GM12878 (cell line): Measurements from ENCODE around the gene LRRC39. TPM values are rescaled to one million over a fixed set of nuclear protein-coding genes. Genes with fewer than 3 reads are reported as not detected.

Source experiments
- ATAC-seq: fragments of 200-7000 bp; cut with Tn5 transposase; 3 replicates; pipeline ENCODE4 v1.9.1; 2020; ENCODE audit warnings: mild to moderate bottlenecking, moderate library complexity
- BruUV-seq: library from RNA; stranded (reverse); fragments of 400-500 nt; replicated peaks from 2 replicates; lab custom pipeline; 2021; lab: Mats Ljungman, UMichigan
- CTCF ChIA-PET: fragments of 300-600 bp; sonication (Branson Sonifier 250); formaldehyde crosslinking; extraction: SDS; loops from one replicate; lab custom pipeline; 2021; ENCODE audit warnings: inconsistent platforms; lab: Yijun Ruan, JAX
- POLR2A ChIA-PET: fragments of 350-600 bp; formaldehyde crosslinking; extraction: SDS; loops from one replicate; lab custom pipeline; 2021; ENCODE audit warnings: inconsistent platforms; lab: Charles Lee
- RAD21 ChIA-PET: fragments of 300-600 bp; sonication (Branson Sonifier 250); formaldehyde crosslinking; loops from one replicate; lab custom pipeline; 2023; ENCODE audit warnings: antibody characterized with exemption; ENCODE audit not compliant: unreplicated experiment; lab: Charles Lee
- SMC1A ChIA-PET: fragments of 300-600 bp; sonication (Branson Sonifier 250); formaldehyde crosslinking; loops from one replicate; lab custom pipeline; 2023; ENCODE audit not compliant: unreplicated experiment, uncharacterized antibody; lab: Charles Lee
- DNase-seq: peaks from one replicate; pipeline ENCODE4 v3.0.0-alpha.2; 2011; ENCODE audit warnings: low read depth, low spot score
- FAIRE-seq: peaks from 3 replicates; lab custom pipeline; 2011; peaks lifted over from hg19 to GRCh38; lab: Jason Lieb, UNC
- H2AFZ ChIP-seq: 2 replicates; pipeline ENCODE4 v1.6.0; 2011; ENCODE audit warnings: low read depth, low read length, control low read depth; ENCODE audit not compliant: control insufficient read depth
- H3K27ac ChIP-seq: 2 replicates; pipeline ENCODE4 v1.5.1; 2011; ENCODE audit warnings: control low read depth; ENCODE audit not compliant: control insufficient read depth, insufficient read depth
- H3K27me3 ChIP-seq, 2 experiments: replicated peaks in 1 of 2; 2 replicates each; pipeline versions ENCODE4 v1.6.0 to v1.6.1; 2011; ENCODE audit warnings: low read length in 1 of 2; ENCODE audit not compliant: control insufficient read depth in 2 of 2, insufficient read depth in 2 of 2
- H3K36me3 ChIP-seq, 2 experiments: 2 replicates each; pipeline ENCODE4 v1.5.1; 2011; ENCODE audit warnings: low read length in 1 of 2; ENCODE audit not compliant: control insufficient read depth in 2 of 2, insufficient read depth in 2 of 2
- H3K4me1 ChIP-seq: 2 replicates; pipeline ENCODE4 v1.6.1; 2011; ENCODE audit warnings: mild to moderate bottlenecking, low read length, moderate library complexity, mixed read lengths; ENCODE audit not compliant: control insufficient read depth, insufficient read depth
- H3K4me2 ChIP-seq: 2 replicates; pipeline ENCODE4 v1.6.0; 2011; ENCODE audit warnings: control low read depth; ENCODE audit not compliant: control insufficient read depth, insufficient read depth
- H3K4me3 ChIP-seq: fragments of 200-600 bp; sonication (generic); 2 replicates; pipeline ENCODE4 v1.5.1; 2016
- H3K79me2 ChIP-seq: 2 replicates; pipeline ENCODE4 v1.6.0; 2011; ENCODE audit warnings: low read length; ENCODE audit not compliant: control insufficient read depth, insufficient read depth
- H3K9ac ChIP-seq: 2 replicates; pipeline ENCODE4 v1.8.0; 2011; ENCODE audit warnings: low read length, control low read depth, mixed read lengths; ENCODE audit not compliant: control insufficient read depth, insufficient read depth
- H3K9me3 ChIP-seq: replicated peaks from 3 replicates; pipeline ENCODE4 v1.5.1; 2011; ENCODE audit warnings: mild to moderate bottlenecking, low read length; ENCODE audit not compliant: control insufficient read depth, insufficient read depth
- H4K20me1 ChIP-seq: 2 replicates; pipeline ENCODE4 v1.6.0; 2011; ENCODE audit not compliant: control insufficient read depth, insufficient read depth
- ETV6 ChIP-seq, 2 experiments: fragments of 450-650 bp in 1 of 2; IDR thresholded peaks in 1 of 2; conservative IDR thresholded peaks in 1 of 2; 2 replicates each; pipeline ENCODE4 v1.6.1; 2014; ENCODE audit warnings: antibody characterized with exemption in 1 of 2, borderline replicate concordance in 1 of 2, low read depth in 1 of 2, mild to moderate bottlenecking in 1 of 2, moderate library complexity in 1 of 2
- GATAD2B ChIP-seq: fragments of 450-650 bp; conservative IDR thresholded peaks from 2 replicates; pipeline ENCODE4 v1.6.1; 2017; ENCODE audit warnings: low read depth, mild to moderate bottlenecking, moderate library complexity
- HSF1 ChIP-seq: fragments of 150-350 bp; IDR thresholded peaks from 2 replicates; pipeline ENCODE4 v1.6.1; 2014; ENCODE audit warnings: mild to moderate bottlenecking, low read depth, low read length
- TCF12 ChIP-seq: IDR thresholded peaks from 2 replicates; pipeline ENCODE4 v1.6.1; 2011; ENCODE audit warnings: low read depth, mild to moderate bottlenecking, low read length
- ZNF687 ChIP-seq: fragments of 450-650 bp; IDR thresholded peaks from 2 replicates; pipeline ENCODE4 v1.6.1; 2017; ENCODE audit warnings: mild to moderate bottlenecking, moderate library complexity
- WGBS: methylation state at CpG from one replicate; pipeline ENCODE4 v1.1.6; 2016; ENCODE audit warnings: low lambda C conversion rate; ENCODE audit not compliant: insufficient replicate concordance, insufficient coverage; ENCODE audit errors: missing lambda C conversion rate; 5-methylcytosine and 5-hydroxymethylcytosine counted together
- in situ Hi-C: fragments of 300-500 bp; cut with MboI; formaldehyde crosslinking; loops from 9 replicates; pipeline ENCODE4 v1.14.3; 2018; ENCODE audit warnings: mixed read lengths
- intact Hi-C: fragments of 100-400 bp; cut with micrococcal nuclease; formaldehyde crosslinking; loops from one replicate; pipeline ENCODE4 v1.14.2; 2022; ENCODE audit not compliant: unreplicated experiment
- polyA plus RNA-seq, 11 experiments: library from polyadenylated mRNA; depleted of rRNA in 4 of 11; unstranded in 6 of 11; stranded (reverse) in 5 of 11; fragments of >200 nt; fragmentation: Nextera tagmentation in 4 of 11; fragmentation: Illumina TruSeq in 1 of 11; extraction: Ambion mirVana in 4 of 11; extraction: Trizol in 1 of 11; gene quantifications; 1 replicate in 1 of 11; 2 replicates in 10 of 11; pipeline versions ENCODE4 v1.2.1 to v1.2.3, GENCODE V29; 2011 to 2016; ENCODE audit warnings: inconsistent platforms in 2 of 11, missing spikeins in 2 of 11, low read depth in 1 of 11
- total RNA-seq, 4 experiments: library from RNA; depleted of rRNA in 3 of 4; stranded (reverse); fragments of >200 nt in 3 of 4; fragmentation: Illumina TruSeq in 1 of 4; extraction: Trizol in 1 of 4; gene quantifications; 2 replicates each; pipeline versions ENCODE4 v1.2.1 to v1.2.3, GENCODE V29; 2013 to 2021

LRRC39 gene
- total and polyA plus RNA-seq, 10 of the 15 experiments (the other 5 are each of a cell fraction or from before 2014, with no cell fraction given) = 0.23 to 1.1 (median 0.56) TPM

- SMC1A ChIA-PET = interaction anchor here (1.1 to 1.5 kb wide), 2 partner anchors 14 to 18 kb away, joined by 4 read pairs; no protein-coding TSS in a partner anchor
- Histone ChIP-seq H3K9ac (no peak overlapping the region), H3K4me2 (no peak overlapping the region), H2AFZ (no peak overlapping the region), H3K4me3 (no peak overlapping the region), H3K79me2 (no peaks in the 10 kb centered on the region), H4K20me1 (no peaks in the 10 kb centered on the region)
- ATAC-seq = no peak
- TF ChIP-seq ZNF687 = no peak
- TF ChIP-seq, all 136 proteins: peak for 0
- peaks cover 2 to 17% of the 10 kb centered on the region in 2 experiments; a peak in 3 of 4 replicates for H3K36me3 ChIP-seq
- RAD21 ChIA-PET = no interaction called here
- FAIRE-seq (no peak), DNase-seq (no peak)
- no peaks in the 10 kb centered on the region for H3K27me3 ChIP-seq
- CTCF ChIA-PET = no interaction called here
- no peaks in the 10 kb centered on the region for H3K4me1 ChIP-seq
- intact Hi-C loops (no loop called here), in situ Hi-C loops (no loop called here)
- POLR2A ChIA-PET = no interaction called here
- no TSS peak for BruUV-seq
- H3K9me3 ChIP-seq = no peaks in the 10 kb centered on the region
- H3K27ac ChIP-seq = no peak overlapping the region
These were observed 68.4 kb downstream of the LRRC39 start for GRCh38 chr1:100109554-100110066.

GRCh38 chr1:100107696-100108095 is 70.4 kb downstream of the LRRC39 start:
- no peaks in the 10 kb centered on the region for H3K27me3 ChIP-seq
- 100% methylated on average over 4 of the region's 4 CpGs for WGBS
- H3K4me1 ChIP-seq = no peaks in the 10 kb centered on the region
- no peak for TF ChIP-seq ETV6 (conservative IDR thresholded peaks at IDR 0.05 in 1 of 2, IDR thresholded peaks at IDR 0.05 in 1 of 2; ENCODE audit: borderline replicate concordance in 1 of 2, low read depth in 1 of 2)
- no peak for TF ChIP-seq GATAD2B
- TF ChIP-seq HSF1 = no peak
- TF ChIP-seq TCF12 = no peak
- TF ChIP-seq, all 136 proteins: peak for 0
- in situ Hi-C loops = no loop called here
- RAD21 ChIA-PET = no interaction called here
- no peak for ATAC-seq
- no peak for DNase-seq
- Histone ChIP-seq H3K4me3 (no peak overlapping the region), H3K27ac (no peak overlapping the region), H3K79me2 (no peaks in the 10 kb centered on the region), H3K9me3 (no peaks in the 10 kb centered on the region), H2AFZ (no peak overlapping the region), H3K36me3 (peaks cover 6 to 27% of the 10 kb centered on the region in 2 experiments), H3K9ac (no peak overlapping the region), H3K4me2 (no peak overlapping the region), H4K20me1 (no peaks in the 10 kb centered on the region)
- intact Hi-C loops = no loop called here
- CTCF ChIA-PET = interaction anchor here (0.8 kb wide), 1 partner anchor 352 kb away, joined by 3 read pairs; no protein-coding TSS in a partner anchor
- BruUV-seq = no TSS peak
- POLR2A ChIA-PET = no interaction called here
- FAIRE-seq = no peak
- SMC1A ChIA-PET = interaction anchor here (0.6 to 1.9 kb wide), 10 partner anchors 12 to 349 kb away, joined by 3 to 5 read pairs (median 4); partner anchors contain the start of gene TRMT13
